ENCODE measurements around the gene GRIN2A.

Gene GRIN2A

GRCh38 chr16:10020866-10021265, 161.4 kb downstream of the GRIN2A start:
- Histone ChIP-seq H3K4me3 (replicated peaks; ENCODE audit: insufficient read depth, low read length) (no peak overlapping the region), H3K27me3 (ENCODE audit: insufficient read depth, poor library complexity, severe bottlenecking) (no peaks in the 10 kb centered on the region), H3K27ac (replicated peaks) (no peak overlapping the region)
- no peak for TF ChIP-seq SPI1 (IDR thresholded peaks at IDR 0.05; ENCODE audit: borderline replicate concordance, low read depth)
- no peak for DNase-seq (ENCODE audit: low read depth in 1 of 2, low spot score in 1 of 2)

DNA sequence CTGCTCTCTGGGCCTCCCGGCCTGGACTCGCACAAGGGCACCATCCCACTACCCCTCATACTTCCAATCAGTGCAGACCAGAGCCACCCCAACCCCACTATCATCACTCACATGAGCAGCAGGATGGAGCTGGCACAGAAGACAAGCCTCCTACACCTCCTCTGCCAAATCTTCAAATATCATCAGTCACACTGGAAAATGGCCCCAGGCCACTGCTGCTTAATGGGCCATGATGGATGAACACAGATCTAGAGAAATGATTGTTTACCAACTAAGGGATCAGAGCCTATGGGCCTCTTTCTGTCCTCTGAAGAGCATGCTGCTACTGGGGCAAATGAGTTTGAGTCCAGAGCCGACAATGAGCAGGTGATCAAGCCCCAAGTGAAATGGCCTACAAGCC, 165.5 kb downstream of the GRIN2A start:
- no peak overlapping the region for H3K4me3 ChIP-seq (replicated peaks; ENCODE audit: insufficient read depth, low read length)
- H3K27ac ChIP-seq (replicated peaks): no peak overlapping the region
- DNase-seq (ENCODE audit: low read depth in 1 of 2, low spot score in 1 of 2): no peak
- H3K27me3 ChIP-seq (ENCODE audit: insufficient read depth, poor library complexity, severe bottlenecking): no peaks in the 10 kb centered on the region
- TF ChIP-seq REST (IDR thresholded peaks at IDR 0.05; ENCODE audit: insufficient replicate concordance, low read depth) (no peak), CTCF (IDR thresholded peaks at IDR 0.05; ENCODE audit: insufficient read depth, low read length) (no peak), GABPA (IDR thresholded peaks at IDR 0.05; ENCODE audit: low read depth) (no peak), SPI1 (IDR thresholded peaks at IDR 0.05; ENCODE audit: borderline replicate concordance, low read depth) (no peak), POLR2AphosphoS5 (IDR thresholded peaks at IDR 0.05; ENCODE audit: low read depth) (no peak)

- Histone ChIP-seq H3K27ac (replicated peaks) (no peak overlapping the region), H3K27me3 (ENCODE audit: insufficient read depth, poor library complexity, severe bottlenecking) (no peaks in the 10 kb centered on the region), H3K4me3 (replicated peaks; ENCODE audit: insufficient read depth, low read length) (no peak overlapping the region)
- no peak for DNase-seq (ENCODE audit: low read depth in 1 of 2, low spot score in 1 of 2)
- no peak for TF ChIP-seq GABPA (IDR thresholded peaks at IDR 0.05; ENCODE audit: low read depth)
- TF ChIP-seq CTCF (IDR thresholded peaks at IDR 0.05; ENCODE audit: insufficient read depth, low read length): no peak
- TF ChIP-seq POLR2AphosphoS5 (IDR thresholded peaks at IDR 0.05; ENCODE audit: low read depth): no peak
- TF ChIP-seq REST (IDR thresholded peaks at IDR 0.05; ENCODE audit: insufficient replicate concordance, low read depth): no peak
- no peak for TF ChIP-seq SPI1 (IDR thresholded peaks at IDR 0.05; ENCODE audit: borderline replicate concordance, low read depth)
Measured at GRCh38 chr16:10015397-10015796, 166.8 kb downstream of the GRIN2A start.

- no peak for TF ChIP-seq GABPA (IDR thresholded peaks at IDR 0.05; ENCODE audit: low read depth)
- no peak for TF ChIP-seq SPI1 (IDR thresholded peaks at IDR 0.05; ENCODE audit: borderline replicate concordance, low read depth)
- TF ChIP-seq CTCF (IDR thresholded peaks at IDR 0.05; ENCODE audit: insufficient read depth, low read length): no peak
- no peak for TF ChIP-seq REST (IDR thresholded peaks at IDR 0.05; ENCODE audit: insufficient replicate concordance, low read depth)
- no peak for TF ChIP-seq POLR2AphosphoS5 (IDR thresholded peaks at IDR 0.05; ENCODE audit: low read depth)
- peak in 1 of 2 experiments; percentile 1 for DNase-seq (ENCODE audit: low read depth in 1 of 2, low spot score in 1 of 2)
- Histone ChIP-seq H3K4me3 (replicated peaks; ENCODE audit: insufficient read depth, low read length) (no peak overlapping the region), H3K27me3 (ENCODE audit: insufficient read depth, poor library complexity, severe bottlenecking) (no peaks in the 10 kb centered on the region), H3K27ac (replicated peaks) (no peak overlapping the region)
Measured at GRCh38 chr16:10013774-10014173, 168.5 kb downstream of the GRIN2A start.

Measured in HL-60 (cell line).